ENCODE results near the gene IMMT.

IMMT gene

DNA sequence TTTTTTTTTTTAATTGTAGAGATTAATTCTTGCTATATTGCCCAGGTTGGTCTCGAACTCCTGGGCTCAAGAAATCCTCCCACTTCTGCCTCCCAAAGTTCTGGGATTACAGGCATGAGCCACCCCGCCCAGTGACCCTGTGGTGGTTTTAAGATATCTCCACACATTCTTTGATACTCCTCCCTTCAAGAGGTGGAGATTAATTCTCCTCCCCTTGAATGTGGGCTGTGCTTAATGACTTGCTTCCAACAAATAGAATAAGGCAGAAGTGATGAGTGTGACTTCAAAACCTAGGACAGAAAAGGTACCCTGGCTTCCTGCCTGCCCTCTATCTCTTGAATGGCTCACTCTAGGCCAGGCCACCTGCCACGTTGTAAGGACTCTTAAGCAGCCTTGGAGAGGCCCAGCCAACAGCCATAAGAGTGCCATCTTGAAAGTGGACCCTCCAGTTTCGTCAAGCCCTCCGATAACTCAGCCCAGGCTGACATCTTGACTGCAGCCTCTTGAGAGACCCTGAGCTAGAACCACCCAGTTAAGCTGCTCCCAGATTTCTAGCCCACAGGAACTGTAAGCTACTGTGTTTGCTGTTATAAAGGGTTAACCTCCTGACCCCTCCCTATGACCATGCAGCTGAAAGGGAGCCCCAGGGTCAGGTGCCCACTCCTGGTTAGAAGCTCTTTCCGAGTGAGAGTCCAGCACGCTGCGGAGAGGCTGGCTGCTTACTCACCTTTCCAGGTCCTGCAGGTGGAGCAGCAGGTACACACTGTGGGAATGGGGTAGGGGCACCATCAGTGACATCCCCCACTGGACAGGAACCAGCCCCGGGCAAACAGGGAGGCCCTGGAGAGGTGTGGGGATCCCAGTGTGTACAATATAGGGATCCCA lies 31.6 kb upstream of the IMMT start:
- no peak for DNase-seq (ENCODE audit: extremely low read depth in 1 of 2, low read depth in 1 of 2)

DNA sequence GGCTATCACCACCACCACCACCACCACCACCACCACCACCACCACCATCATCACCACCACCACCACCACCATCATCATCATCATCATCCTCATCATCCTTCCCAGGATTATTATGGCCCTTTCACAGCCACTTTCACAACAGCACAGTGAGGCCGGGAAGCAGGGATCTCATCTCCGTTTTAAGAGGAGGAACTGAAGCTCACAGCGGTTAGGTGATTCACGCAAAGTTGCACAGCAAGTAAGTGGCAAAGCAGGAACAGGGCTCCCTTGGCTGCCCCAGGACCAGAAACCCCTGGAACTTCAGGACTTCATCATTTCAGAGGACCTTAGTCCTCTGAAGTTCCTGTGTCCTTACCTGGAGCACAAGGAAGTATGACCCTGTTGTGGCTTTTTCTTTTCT lies 30.8 kb upstream of the IMMT start:
- DNase-seq (ENCODE audit: extremely low read depth in 1 of 2, low read depth in 1 of 2): no peak

DNA sequence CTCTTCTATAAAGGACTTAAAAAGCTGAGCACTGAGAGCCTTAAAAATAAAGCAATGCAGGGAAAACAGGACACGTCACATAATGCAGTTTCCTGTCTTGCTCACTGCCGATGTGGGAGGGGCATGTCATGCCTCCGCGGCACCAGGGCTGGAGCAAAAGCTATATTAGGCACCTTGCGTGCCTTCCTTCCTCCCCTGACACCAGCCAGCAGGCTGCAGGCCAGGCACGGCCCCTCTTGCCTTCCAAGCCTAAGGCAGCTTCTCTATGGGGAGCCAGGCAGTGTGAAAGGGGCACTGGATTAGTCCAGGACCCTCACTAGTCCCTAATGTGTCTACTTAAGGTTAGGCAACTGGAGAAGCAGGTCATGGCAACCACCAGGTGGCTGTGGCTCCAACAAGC lies 30.3 kb upstream of the IMMT start:
- DNase-seq (ENCODE audit: extremely low read depth in 1 of 2, low read depth in 1 of 2): no peak

DNA sequence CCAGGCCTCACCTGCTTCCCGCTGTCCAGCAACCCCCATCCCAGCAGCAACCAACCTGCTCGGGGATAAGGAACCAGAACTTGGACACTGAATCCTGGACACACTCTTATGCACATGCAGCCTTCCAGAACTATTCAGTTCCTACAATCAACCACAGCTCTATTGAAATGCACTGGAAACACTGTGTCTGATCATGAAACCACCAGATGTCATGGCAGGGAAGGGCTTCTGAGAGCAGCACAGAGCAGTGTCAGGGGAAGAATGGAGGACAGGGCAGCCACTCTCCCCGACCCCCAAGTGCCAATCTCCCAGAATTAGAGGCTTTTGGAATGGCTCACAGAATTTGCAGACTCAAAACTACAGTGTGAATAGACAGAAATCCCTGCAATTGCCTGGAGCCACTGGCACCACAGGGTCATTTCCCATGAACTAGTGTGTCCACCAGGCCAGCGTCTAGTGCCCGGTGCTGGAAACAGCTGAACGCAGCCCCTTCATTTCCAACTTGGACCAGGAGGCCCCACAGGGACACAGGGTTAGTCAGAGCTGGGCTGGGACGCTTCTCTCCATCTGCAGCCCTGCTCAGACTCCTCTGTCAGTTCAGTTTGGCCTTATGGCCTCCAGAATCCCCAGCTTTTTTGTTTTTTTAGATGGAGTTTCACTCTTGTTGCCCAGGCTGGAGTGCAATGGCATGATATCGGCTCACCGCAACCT lies 29.5 kb upstream of the IMMT start:
- DNase-seq (ENCODE audit: extremely low read depth in 1 of 2, low read depth in 1 of 2): no peak

DNA sequence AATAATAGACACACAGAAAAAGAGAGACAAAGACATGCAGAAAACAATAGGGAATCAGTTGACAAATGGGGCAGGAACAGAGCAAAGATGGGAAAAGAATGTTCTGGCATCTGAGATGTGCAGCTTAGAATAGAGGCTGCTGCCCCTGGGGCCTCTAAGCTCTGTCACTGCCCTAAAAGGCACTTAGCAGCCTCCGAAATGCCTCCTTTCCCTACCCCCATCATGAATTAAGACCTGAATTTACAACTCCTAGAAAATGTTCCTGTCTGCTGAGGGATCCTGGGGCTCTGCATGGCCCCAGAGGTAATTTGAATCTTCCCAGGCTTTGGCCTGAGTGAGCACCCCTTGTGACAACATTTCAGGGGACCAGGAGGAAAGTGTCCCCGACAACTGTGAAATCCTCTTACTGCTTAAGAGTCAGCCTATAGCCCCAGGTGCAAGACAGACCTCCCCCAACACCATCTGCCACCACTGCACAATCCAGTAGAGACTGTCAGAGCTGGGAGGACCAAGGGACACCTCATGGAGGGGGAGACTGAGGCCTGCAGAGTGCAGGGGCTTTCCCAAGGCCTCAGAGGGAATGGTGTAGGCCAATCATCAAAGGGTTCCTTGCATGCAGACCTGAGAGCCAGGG lies 28.8 kb upstream of the IMMT start:
- DNase-seq (ENCODE audit: extremely low read depth in 1 of 2, low read depth in 1 of 2): no peak

DNA sequence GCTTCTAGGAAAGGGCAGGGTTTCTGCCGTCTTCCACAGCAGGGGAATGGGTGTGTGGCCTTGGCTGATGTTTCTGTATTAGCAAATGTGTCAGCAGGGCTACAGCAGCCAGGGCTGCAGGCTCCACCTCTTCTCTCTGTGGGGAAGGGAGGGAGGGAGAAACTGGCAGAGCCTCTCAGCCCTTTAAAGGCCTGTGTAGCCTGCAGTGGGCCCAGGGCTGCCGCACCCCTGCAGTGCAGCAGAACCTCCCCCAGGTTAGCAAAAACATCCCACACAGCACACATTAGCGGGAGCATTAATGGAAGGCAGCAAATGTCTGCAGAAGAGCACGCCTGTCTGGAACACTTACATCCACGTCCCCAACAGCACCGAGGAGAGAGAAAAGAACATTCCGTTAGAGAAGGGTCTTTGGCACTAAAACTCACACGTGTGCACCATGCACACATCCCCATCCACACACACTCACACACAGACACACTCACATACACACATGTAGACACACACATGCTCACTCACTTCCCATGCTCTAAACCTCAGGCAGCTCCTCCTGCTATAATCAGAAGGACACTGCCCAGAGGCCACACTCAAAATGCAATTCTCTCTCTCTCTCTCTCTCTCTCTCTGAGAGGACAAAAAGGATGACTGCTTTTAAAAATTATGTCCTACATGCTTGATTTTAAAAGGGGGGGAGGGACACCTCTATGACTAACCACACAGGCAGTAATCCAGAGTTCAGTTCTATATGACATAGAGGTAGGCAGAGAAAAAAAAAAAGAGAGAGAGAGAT lies 28.1 kb upstream of the IMMT start:
- DNase-seq (ENCODE audit: extremely low read depth in 1 of 2, low read depth in 1 of 2): no peak

DNA sequence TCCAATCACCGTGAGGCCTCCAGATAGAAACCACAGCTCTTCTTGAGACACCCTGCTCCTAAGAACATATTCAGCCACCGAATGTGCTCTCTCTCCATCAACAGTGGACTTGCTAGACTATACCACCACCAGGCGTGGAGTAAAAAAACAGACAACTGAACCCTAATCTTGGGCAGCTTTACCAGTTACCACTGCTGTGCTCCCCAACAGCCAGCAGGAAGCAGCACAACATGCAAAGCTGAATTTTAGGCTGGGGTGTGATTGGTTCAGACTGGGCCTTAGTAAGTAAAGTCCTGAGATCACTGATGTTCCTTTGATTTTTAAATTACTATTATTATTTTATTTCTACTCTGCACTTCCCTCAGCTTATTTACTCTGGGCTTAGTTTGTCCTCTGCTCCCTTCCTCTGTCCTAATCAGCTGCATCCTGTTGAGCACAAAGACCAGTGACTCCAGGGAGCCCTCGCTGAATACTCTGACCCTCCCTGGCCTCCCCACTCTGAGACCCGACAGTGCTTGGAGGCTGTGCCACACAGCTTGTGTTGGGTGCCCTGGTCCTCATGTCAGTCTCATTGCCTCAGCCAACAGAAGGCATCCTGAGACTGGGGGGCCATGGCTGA lies 25.9 kb upstream of the IMMT start:
- peak in 1 of 2 donors; percentile 27 for DNase-seq (ENCODE audit: extremely low read depth in 1 of 2, low read depth in 1 of 2)

DNA sequence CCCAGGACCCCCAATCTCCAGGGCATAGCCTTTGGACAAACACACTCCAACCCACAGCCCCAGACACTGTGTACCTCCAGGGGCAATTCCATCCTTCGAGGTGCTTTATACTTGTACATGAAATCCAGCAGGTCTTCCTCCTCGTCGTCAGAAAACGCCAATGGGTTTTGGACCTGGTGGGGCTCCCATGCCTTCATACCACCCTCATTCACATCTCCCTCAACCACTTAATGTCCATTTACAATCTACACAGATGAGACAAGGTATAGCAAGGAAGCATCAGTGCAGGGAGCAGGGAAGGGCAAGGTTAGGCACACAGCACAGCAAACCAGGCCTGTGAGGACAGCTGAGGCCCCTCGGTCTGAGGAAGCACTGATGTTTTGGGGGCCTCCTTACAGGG lies 24.6 kb upstream of the IMMT start:
- no peak for DNase-seq (ENCODE audit: extremely low read depth in 1 of 2, low read depth in 1 of 2)

DNA sequence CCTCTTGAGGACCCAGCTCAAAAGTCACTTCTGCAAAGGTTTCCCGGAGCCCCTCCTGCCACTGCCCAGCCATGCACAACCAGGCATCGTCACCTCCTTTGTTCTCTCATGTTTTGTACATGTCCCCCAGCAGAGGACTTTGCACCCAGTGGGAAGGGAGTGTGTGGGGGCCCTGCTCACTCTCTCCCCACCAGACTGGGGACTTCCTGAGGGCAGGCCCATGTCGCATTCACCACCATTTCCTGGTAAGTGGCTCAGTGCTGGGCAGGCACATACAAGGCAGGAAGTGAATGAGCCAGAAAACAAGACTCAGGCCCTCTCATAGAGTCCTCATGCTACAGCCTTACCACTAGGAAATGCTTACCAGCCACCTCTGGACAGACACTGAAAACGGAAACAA lies 22.9 kb upstream of the IMMT start:
- DNase-seq (ENCODE audit: extremely low read depth in 1 of 2, low read depth in 1 of 2): no peak

DNA sequence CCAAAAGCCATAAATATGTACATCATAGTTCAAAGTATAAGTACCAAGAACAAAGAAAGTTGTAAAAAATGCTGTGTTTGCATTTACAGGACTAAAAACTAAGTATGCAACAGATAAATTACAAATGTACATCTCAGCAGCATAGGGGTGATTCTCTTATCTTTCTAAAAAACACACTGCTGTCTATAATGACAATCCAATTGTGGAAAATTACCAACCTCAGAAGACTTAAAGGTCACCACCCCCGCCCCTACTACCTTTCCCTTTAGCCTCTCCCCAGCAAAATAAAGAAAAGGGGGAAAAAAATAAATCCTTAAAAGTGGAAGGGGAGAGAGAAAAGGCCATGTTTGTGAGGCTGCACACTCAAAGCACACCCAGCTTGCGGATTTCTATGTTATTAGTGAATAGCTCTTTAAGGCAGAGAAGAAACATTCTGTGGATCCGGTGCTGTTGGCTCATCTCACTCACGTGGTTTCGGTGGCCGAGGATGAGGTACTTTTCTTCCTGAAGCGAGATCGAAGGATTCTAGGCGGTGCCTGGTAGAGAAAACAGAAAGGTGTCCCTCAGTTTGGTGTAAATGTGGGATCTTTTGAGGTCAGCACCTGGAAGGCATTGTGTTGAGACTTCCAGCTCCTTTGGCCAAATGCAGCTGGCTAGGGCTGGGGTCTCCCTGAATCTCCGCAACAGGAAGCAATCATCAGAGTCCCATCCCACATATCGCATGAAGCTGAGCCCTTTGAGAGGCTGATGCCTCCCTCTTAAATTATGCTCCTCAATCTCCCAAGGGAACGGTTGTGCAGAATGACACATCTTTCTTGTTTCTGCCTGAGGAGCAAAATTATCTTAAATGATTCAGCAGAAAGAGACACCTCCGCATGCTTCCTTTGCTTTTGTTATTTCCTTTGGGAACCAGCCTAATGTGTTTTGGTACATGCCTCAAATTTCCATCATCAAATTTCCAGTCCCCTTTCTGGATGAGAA lies 21.6 kb upstream of the IMMT start:
- DNase-seq (ENCODE audit: extremely low read depth in 1 of 2, low read depth in 1 of 2): no peak

DNA sequence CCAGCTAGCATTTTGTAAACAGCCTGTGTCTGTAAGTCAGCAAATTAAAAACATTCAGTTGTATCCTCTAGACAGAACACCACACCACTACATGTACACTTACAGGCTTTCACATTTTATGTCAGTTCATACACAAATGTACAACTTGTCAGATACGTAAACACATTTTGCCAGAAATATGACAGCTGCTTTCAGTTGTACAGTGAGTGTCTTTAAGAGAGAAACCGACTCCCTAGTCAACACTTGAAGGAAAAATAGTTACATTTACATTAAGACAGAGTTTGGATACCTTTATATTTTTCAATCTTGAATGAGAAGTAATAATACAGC lies 19.2 kb upstream of the IMMT start:
- DNase-seq (ENCODE audit: extremely low read depth in 1 of 2, low read depth in 1 of 2): no peak

DNA sequence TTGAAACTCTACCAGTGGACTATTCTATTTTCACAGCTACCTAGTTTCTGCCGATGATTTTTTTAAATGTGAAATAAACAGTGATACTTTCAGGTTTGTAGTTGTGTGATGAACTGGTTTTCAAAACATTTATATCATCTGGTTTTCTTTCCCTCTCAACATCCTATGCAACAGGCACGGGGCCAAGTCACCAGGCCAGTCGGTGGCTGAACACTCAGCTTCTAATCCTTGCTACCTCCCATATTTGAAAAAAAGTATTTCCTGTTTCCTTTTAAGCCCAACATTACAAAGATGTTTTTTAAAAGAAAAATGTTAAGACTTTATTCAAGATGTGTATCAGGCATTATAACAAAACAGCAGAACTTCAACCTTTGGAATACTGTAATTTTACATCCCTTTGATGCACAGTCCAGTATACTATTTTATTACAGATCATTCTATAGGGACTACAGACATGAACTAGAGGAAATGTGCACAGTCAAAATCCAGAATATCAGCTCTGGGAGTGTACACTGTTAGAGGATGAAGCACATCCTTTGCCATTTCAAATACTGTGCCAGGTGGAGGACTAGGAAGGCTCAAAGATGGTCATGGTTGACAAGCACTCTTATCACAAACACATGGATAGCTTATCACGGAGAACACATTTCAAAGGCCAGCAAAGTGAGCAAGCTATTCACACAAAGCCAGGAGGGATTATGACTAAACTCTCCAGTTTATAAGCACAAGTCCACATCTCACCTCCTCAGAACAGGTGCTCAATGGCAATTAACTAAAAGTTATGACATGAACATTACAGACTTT lies 18.6 kb upstream of the IMMT start:
- DNase-seq (ENCODE audit: extremely low read depth in 1 of 2, low read depth in 1 of 2): no peak

DNA sequence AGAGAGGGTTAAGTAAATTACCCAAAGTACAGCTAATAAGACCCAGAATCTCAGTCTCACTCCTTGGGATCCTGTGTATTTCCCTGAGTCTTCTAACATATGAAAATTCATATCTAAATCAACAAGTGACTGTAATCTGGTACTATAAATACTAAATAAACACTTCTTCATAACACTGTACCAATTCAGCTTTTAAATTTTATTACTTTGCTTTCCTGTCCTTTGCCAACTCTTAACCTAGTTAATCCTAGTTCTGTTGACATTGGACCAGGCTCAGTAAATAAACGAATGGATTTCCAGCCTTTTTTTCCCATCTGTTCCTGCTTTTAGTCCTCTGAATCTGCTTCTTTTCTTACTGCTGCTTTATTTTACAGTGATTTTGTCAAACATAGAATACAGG lies 17.8 kb upstream of the IMMT start:
- DNase-seq (ENCODE audit: extremely low read depth in 1 of 2, low read depth in 1 of 2): no peak

DNA sequence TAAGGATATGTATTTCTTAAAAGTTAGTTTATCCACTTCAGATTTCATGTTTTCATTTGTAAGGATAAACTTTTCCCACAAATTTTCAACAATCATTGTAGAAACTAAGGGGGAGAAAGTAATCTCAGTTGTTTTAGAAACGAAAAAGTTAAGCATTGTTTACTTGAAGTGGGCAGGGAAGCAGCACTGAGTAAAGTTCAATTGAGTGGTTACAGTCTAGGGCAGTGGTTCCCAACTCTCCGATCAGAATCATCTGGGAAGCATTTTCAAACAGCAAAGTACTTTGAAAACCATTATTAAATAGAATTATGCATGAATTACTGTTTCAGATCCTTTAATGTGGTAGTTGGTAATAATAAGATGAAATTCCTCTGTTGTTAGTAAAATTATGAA lies 16.5 kb upstream of the IMMT start:
- DNase-seq (ENCODE audit: extremely low read depth in 1 of 2, low read depth in 1 of 2): no peak

DNA sequence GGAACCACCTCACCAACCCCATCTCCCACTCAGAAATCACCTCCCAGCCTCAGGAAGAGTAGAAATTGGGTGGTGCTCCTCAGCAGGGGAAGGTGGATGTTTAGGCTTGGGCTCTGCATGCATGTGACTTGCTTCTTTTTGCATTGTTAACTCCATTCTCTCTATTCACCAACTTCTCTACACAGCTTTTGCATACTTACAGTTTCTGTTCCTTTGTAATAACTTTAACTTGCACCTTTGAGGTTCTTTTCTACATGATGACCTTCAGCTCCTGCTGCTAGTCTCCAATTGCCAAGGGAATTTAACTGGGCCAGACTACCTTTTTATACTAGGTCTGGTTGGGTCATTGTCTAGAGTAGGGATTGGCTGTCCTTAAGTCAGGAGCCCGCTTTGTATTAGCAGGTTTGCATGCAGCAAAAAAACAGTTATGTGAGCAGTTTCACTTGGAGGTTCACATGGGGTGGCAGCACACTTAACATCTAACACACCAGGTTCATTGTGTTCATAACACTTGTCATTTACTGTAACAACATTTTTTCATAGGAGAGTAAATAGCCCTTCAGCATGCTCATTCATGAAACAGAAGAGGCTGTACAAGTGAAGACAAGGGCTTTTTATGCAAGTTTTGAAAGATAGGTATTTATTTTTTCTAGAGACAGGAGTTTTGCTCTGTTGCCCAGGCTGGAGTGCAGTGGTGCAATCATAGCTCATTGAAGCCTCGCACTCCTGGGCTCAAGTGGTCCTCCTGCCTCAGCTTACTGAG lies 16.0 kb upstream of the IMMT start:
- DNase-seq (ENCODE audit: extremely low read depth in 1 of 2, low read depth in 1 of 2): no peak

DNA sequence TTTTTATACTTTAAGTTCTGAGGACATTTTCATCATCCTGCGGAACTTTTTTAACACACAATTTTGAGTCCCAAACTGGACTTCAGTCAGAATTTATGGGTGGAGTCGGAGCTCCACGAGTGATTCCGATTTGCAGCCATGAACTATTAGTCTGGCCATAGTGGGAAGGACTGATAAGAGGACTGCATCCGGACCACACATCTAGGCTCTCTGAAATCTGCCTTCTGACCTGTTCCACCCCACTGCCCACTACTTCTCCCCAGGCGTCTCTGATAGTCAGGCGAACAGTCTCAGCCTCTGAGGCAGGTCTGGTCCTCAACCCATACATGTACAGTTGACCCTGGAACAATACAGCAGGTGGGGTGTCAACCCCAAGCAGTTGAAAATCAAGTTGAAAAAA lies 9.2 kb upstream of the IMMT start:
- DNase-seq (ENCODE audit: extremely low read depth in 1 of 2, low read depth in 1 of 2): no peak

DNA sequence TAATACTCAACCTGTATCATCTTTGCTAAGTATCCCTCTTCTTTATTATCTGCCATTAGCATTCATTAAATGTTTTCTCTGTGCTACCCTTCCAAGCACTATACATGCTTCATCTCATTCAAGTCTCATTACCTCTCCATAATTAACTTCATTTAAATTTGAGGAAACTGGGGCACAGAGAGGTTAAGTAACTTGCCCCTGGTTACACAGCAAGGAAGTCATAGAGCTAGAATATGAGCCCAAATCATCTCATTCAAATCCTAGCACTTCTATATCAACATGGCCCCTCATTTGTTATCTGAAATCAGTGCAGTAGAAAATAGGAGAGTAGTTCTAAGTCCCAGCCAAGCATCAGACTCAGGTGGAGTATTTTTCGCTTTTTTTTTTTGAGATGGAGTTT lies 8.4 kb upstream of the IMMT start:
- DNase-seq (ENCODE audit: extremely low read depth in 1 of 2, low read depth in 1 of 2): no peak

DNA sequence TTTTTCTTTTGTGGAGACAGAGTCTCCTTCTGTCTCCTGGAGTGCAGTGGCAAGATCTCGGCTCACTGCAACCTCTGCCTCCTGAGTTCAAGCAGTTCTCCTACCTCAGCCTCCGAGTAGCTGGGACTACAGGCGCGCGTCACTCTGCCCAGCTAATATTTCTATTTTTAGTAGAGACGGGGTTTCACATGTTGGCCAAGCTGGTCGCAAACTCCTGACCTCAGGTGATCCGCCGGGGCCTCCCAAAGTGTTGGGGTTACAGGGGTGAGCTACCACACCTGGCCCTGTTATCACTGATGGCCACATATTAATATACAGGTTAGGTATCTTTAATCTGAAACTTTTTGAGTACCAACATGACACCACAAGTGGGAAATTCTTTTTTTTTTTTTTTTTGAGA lies 7.4 kb upstream of the IMMT start:
- DNase-seq (ENCODE audit: extremely low read depth in 1 of 2, low read depth in 1 of 2): no peak
